Rectal smooth muscle tissue (tissue), 1 donor: ENCODE measurements around the gene SORCS2.

Source experiments
- H3K27ac ChIP-seq: one replicate; pipeline ENCODE4 v1.7.0; 2013; ENCODE audit warnings: low read depth, low read length, inconsistent platforms
- H3K27me3 ChIP-seq: one replicate; pipeline ENCODE4 v1.7.0; 2013; ENCODE audit warnings: low read length; ENCODE audit not compliant: control insufficient read depth, insufficient read depth
- H3K36me3 ChIP-seq: one replicate; pipeline ENCODE4 v1.7.0; 2013; ENCODE audit warnings: low read length; ENCODE audit not compliant: control insufficient read depth, insufficient read depth
- H3K4me1 ChIP-seq: one replicate; pipeline ENCODE4 v1.7.0; 2013; ENCODE audit warnings: low read length; ENCODE audit not compliant: control insufficient read depth, insufficient read depth
- H3K4me3 ChIP-seq: one replicate; pipeline ENCODE4 v1.7.0; 2013; ENCODE audit warnings: low read length
- H3K9ac ChIP-seq: one replicate; pipeline ENCODE4 v1.7.0; 2013; ENCODE audit warnings: low read length

The SORCS2 gene

GRCh38 chr4:7182616-7183015 lies 9.7 kb upstream of the SORCS2 start:
- no peak overlapping the region for H3K4me3 ChIP-seq
- no peak overlapping the region for H3K27ac ChIP-seq
- H3K4me1 ChIP-seq, result no peaks in the 10 kb centered on the region
- no peak overlapping the region for H3K9ac ChIP-seq
- H3K27me3 ChIP-seq, result no peaks in the 10 kb centered on the region
- H3K36me3 ChIP-seq, result no peaks in the 10 kb centered on the region

- Histone ChIP-seq H3K9ac (no peak overlapping the region), H3K4me1 (no peaks in the 10 kb centered on the region), H3K27me3 (no peaks in the 10 kb centered on the region), H3K4me3 (no peak overlapping the region), H3K27ac (no peak overlapping the region), H3K36me3 (no peaks in the 10 kb centered on the region)
These were observed 9.2 kb upstream of the SORCS2 start for GRCh38 chr4:7183161-7183560.

- no peak overlapping the region for H3K9ac ChIP-seq
- H3K27ac ChIP-seq, result no peak overlapping the region
- H3K4me3 ChIP-seq, result no peak overlapping the region
- H3K4me1 ChIP-seq, result no peaks in the 10 kb centered on the region
- no peaks in the 10 kb centered on the region for H3K36me3 ChIP-seq
- H3K27me3 ChIP-seq, result no peaks in the 10 kb centered on the region
These were observed 8.4 kb upstream of the SORCS2 start for GRCh38 chr4:7183780-7184460.

GRCh38 chr4:7185487-7186030 lies 6.8 kb upstream of the SORCS2 start:
- H3K27ac ChIP-seq, result no peak overlapping the region
- H3K9ac ChIP-seq, result no peak overlapping the region

GRCh38 chr4:7186031-7186430 lies 6.3 kb upstream of the SORCS2 start:
- Histone ChIP-seq H3K9ac (no peak overlapping the region), H3K4me3 (no peak overlapping the region), H3K27me3 (no peaks in the 10 kb centered on the region), H3K36me3 (no peaks in the 10 kb centered on the region), H3K4me1 (no peaks in the 10 kb centered on the region), H3K27ac (no peak overlapping the region)

More at GRCh38 chr4:7185487-7186030, 6.8 kb upstream of the SORCS2 start:
- Histone ChIP-seq H3K4me1 (no peaks in the 10 kb centered on the region), H3K27me3 (no peaks in the 10 kb centered on the region), H3K36me3 (no peaks in the 10 kb centered on the region), H3K4me3 (no peak overlapping the region)

- no peak overlapping the region for H3K27ac ChIP-seq
- no peak overlapping the region for H3K9ac ChIP-seq
- no peaks in the 10 kb centered on the region for H3K36me3 ChIP-seq
- H3K4me3 ChIP-seq, result no peak overlapping the region
- no peaks in the 10 kb centered on the region for H3K4me1 ChIP-seq
- H3K27me3 ChIP-seq, result no peaks in the 10 kb centered on the region
These were observed 5.7 kb upstream of the SORCS2 start for GRCh38 chr4:7186516-7187167.

- H3K4me1 ChIP-seq, result peaks cover 3% of the 10 kb centered on the region
- H3K9ac ChIP-seq, result no peak overlapping the region
- H3K27ac ChIP-seq, result no peak overlapping the region
- H3K4me3 ChIP-seq, result no peak overlapping the region
- H3K36me3 ChIP-seq, result no peaks in the 10 kb centered on the region
- no peaks in the 10 kb centered on the region for H3K27me3 ChIP-seq
These were observed 5.2 kb upstream of the SORCS2 start for GRCh38 chr4:7187168-7187535.

- no peak overlapping the region for H3K27ac ChIP-seq
- no peak overlapping the region for H3K9ac ChIP-seq
- H3K4me1 ChIP-seq, result peaks cover 3% of the 10 kb centered on the region
- no peak overlapping the region for H3K4me3 ChIP-seq
- no peaks in the 10 kb centered on the region for H3K36me3 ChIP-seq
- H3K27me3 ChIP-seq, result no peaks in the 10 kb centered on the region
These were observed 4.6 kb upstream of the SORCS2 start for GRCh38 chr4:7187691-7188090.

GRCh38 chr4:7189066-7189465 lies 3.3 kb upstream of the SORCS2 start:
- Histone ChIP-seq H3K4me1 (peaks cover 9% of the 10 kb centered on the region), H3K36me3 (no peaks in the 10 kb centered on the region), H3K27ac (no peak overlapping the region), H3K9ac (no peak overlapping the region), H3K27me3 (peaks cover 5% of the 10 kb centered on the region), H3K4me3 (no peak overlapping the region)

- Histone ChIP-seq H3K9ac (no peak overlapping the region), H3K27ac (no peak overlapping the region), H3K4me1 (peaks cover 9% of the 10 kb centered on the region), H3K36me3 (no peaks in the 10 kb centered on the region), H3K27me3 (peaks cover 5% of the 10 kb centered on the region), H3K4me3 (no peak overlapping the region)
These were observed 2.7 kb upstream of the SORCS2 start for GRCh38 chr4:7189475-7190277.

GRCh38 chr4:7190278-7190594 lies 2.1 kb upstream of the SORCS2 start:
- peaks cover 5% of the 10 kb centered on the region for H3K27me3 ChIP-seq
- H3K36me3 ChIP-seq, result no peaks in the 10 kb centered on the region
- peaks cover 9% of the 10 kb centered on the region for H3K4me1 ChIP-seq
- H3K27ac ChIP-seq, result no peak overlapping the region
- H3K9ac ChIP-seq, result no peak overlapping the region
- H3K4me3 ChIP-seq, result no peak overlapping the region

- H3K27ac ChIP-seq, result no peak overlapping the region
These were observed 1.4 kb upstream of the SORCS2 start for GRCh38 chr4:7190691-7191545.

More at GRCh38 chr4:7190691-7191545, 1.4 kb upstream of the SORCS2 start:
- no peaks in the 10 kb centered on the region for H3K36me3 ChIP-seq
- H3K4me3 ChIP-seq, result no peak overlapping the region
- no peak overlapping the region for H3K9ac ChIP-seq
- H3K27me3 ChIP-seq, result peaks cover 5% of the 10 kb centered on the region
- H3K4me1 ChIP-seq, result peaks cover 9% of the 10 kb centered on the region
